Mesenchymal stem cell (in vitro differentiated cells and primary cell): ENCODE data around the gene CLVS2.

Experiments
- DNase-seq: peaks from one replicate; pipeline ENCODE4 v3.0.0-alpha.2; 2013
- H2AFZ ChIP-seq: one replicate; pipeline ENCODE4 v1.6.1; 2013; ENCODE audit warnings: low read depth, mild to moderate bottlenecking, control low read depth, inconsistent platforms, low read length, moderate library complexity
- H2AK5ac ChIP-seq: 2 replicates; pipeline ENCODE4 v1.6.1; 2013; ENCODE audit warnings: low read length, moderate library complexity, mild to moderate bottlenecking, inconsistent platforms; ENCODE audit not compliant: severe bottlenecking
- H2BK120ac ChIP-seq: one replicate; pipeline ENCODE4 v1.6.1; 2013; ENCODE audit warnings: low read depth, mild to moderate bottlenecking, inconsistent platforms, low read length, moderate library complexity
- H2BK12ac ChIP-seq, 2 experiments: one replicate each; pipeline ENCODE4 v1.6.1; 2013; ENCODE audit warnings: inconsistent platforms in 2 of 2, low read length in 2 of 2, mild to moderate bottlenecking in 2 of 2, moderate library complexity in 2 of 2, control low read depth in 1 of 2
- H2BK15ac ChIP-seq: one replicate; pipeline ENCODE4 v1.6.1; 2013; ENCODE audit warnings: mild to moderate bottlenecking, low read depth, inconsistent platforms; ENCODE audit not compliant: poor library complexity, severe bottlenecking
- H2BK5ac ChIP-seq: 2 replicates; pipeline ENCODE4 v1.6.1; 2013; ENCODE audit warnings: low read depth, mild to moderate bottlenecking, low read length, control low read depth, inconsistent platforms; ENCODE audit not compliant: poor library complexity, severe bottlenecking
- H3K14ac ChIP-seq, 2 experiments: one replicate each; pipeline ENCODE4 v1.6.1; 2013; ENCODE audit warnings: inconsistent platforms in 2 of 2, low read length in 2 of 2, control low read depth in 1 of 2, mild to moderate bottlenecking in 1 of 2, moderate library complexity in 1 of 2
- H3K18ac ChIP-seq, 2 experiments: one replicate each; pipeline ENCODE4 v1.6.1; 2013; ENCODE audit warnings: inconsistent platforms in 2 of 2, low read length in 2 of 2, control low read depth in 1 of 2, low read depth in 1 of 2, mild to moderate bottlenecking in 1 of 2
- H3K23ac ChIP-seq, 2 experiments: one replicate each; pipeline ENCODE4 v1.6.1; 2013; ENCODE audit warnings: inconsistent platforms in 2 of 2, low read length in 2 of 2, mild to moderate bottlenecking in 2 of 2, moderate library complexity in 2 of 2, control low read depth in 1 of 2
- H3K27ac ChIP-seq: 2 replicates; pipeline ENCODE4 v1.5.1; 2013; ENCODE audit warnings: mild to moderate bottlenecking, moderate library complexity, low read length, control low read depth, inconsistent platforms; ENCODE audit not compliant: poor library complexity, severe bottlenecking
- H3K27me3 ChIP-seq, 2 experiments: 2 replicates each; pipeline versions ENCODE4 v1.6.1 to v1.7.0; 2013; ENCODE audit warnings: low read length in 2 of 2, mild to moderate bottlenecking in 2 of 2, moderate library complexity in 2 of 2, control low read depth in 1 of 2, inconsistent platforms in 1 of 2; ENCODE audit not compliant: control insufficient read depth in 1 of 2, insufficient read depth in 1 of 2
- H3K36me3 ChIP-seq, 2 experiments: 2 replicates each; pipeline versions ENCODE4 v1.6.1 to v1.7.0; 2013; ENCODE audit warnings: low read length in 2 of 2, control low read depth in 1 of 2, inconsistent platforms in 1 of 2, low read depth in 1 of 2, mild to moderate bottlenecking in 1 of 2; ENCODE audit not compliant: insufficient read depth in 2 of 2, control insufficient read depth in 1 of 2
- H3K4ac ChIP-seq, 2 experiments: one replicate each; pipeline ENCODE4 v1.6.1; 2013; ENCODE audit warnings: inconsistent platforms in 2 of 2, low read length in 2 of 2, mild to moderate bottlenecking in 2 of 2, moderate library complexity in 2 of 2, control low read depth in 1 of 2, low read depth in 1 of 2
- H3K4me1 ChIP-seq: 2 replicates; pipeline ENCODE4 v1.6.1; 2013; ENCODE audit warnings: low read depth, low read length, control low read depth; ENCODE audit not compliant: control insufficient read depth, insufficient read depth
- H3K4me2 ChIP-seq: 2 replicates; pipeline ENCODE4 v1.6.1; 2013; ENCODE audit warnings: low read length, mild to moderate bottlenecking, inconsistent platforms; ENCODE audit not compliant: poor library complexity, severe bottlenecking
- H3K4me3 ChIP-seq, 2 experiments: 2 replicates each; pipeline versions ENCODE4 v1.5.1 to v1.7.0; 2013; ENCODE audit warnings: low read length in 2 of 2, mild to moderate bottlenecking in 2 of 2, control low read depth in 1 of 2, low read depth in 1 of 2; ENCODE audit not compliant: insufficient read depth in 1 of 2
- H3K79me1 ChIP-seq: replicated peaks from 2 replicates; pipeline ENCODE4 v1.6.1; 2013; ENCODE audit warnings: mild to moderate bottlenecking, control low read depth, low read length, inconsistent platforms; ENCODE audit not compliant: poor library complexity, severe bottlenecking
- H3K9ac ChIP-seq: 2 replicates; pipeline ENCODE4 v1.7.0; 2013; ENCODE audit warnings: mild to moderate bottlenecking, low read length, moderate library complexity
- H3K9me3 ChIP-seq: 2 replicates; pipeline ENCODE4 v1.7.0; 2013; ENCODE audit warnings: mild to moderate bottlenecking, low read length; ENCODE audit not compliant: control insufficient read depth
- H4K8ac ChIP-seq: one replicate; pipeline ENCODE4 v1.6.1; 2013; ENCODE audit warnings: inconsistent platforms, mild to moderate bottlenecking, low read length, moderate library complexity
- H4K91ac ChIP-seq: one replicate; pipeline ENCODE4 v1.6.1; 2013; ENCODE audit warnings: mild to moderate bottlenecking, low read length, inconsistent platforms
- WGBS: methylation state at CpG from one replicate; pipeline ENCODE4 v1.1.7; 2013; ENCODE audit warnings: mixed read lengths; 5-methylcytosine and 5-hydroxymethylcytosine counted together

CLVS2 gene

DNA sequence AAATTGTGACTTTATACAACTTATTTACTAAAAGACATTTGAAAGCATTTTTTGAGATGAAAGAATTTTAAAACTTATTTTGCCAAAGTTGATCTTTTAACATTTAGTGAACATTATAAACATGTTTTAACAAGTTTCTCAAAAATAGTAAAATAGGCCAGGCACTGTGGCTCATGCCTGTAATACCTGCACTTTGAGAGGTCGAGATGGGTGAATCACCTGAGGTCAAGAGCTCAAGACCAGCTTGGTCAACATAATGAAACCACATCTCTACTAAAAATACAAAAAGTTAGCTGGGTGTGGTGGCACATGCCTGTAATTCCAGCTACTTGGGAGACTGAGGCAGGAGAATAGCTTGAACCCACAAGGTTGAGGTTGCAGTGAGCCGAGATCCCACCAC is 78.6 kb downstream of the CLVS2 start:
- H2BK120ac ChIP-seq: no peak overlapping the region
- H2BK15ac ChIP-seq: no peak overlapping the region
- H3K4me2 ChIP-seq: no peak overlapping the region
- WGBS: no CpG with 5 or more reads among the region's 2 CpGs
- H3K79me1 ChIP-seq: no peaks in the 10 kb centered on the region
- H3K14ac ChIP-seq: no peak overlapping the region
- no peaks in the 10 kb centered on the region for H3K9me3 ChIP-seq
- H3K36me3 ChIP-seq: no peaks in the 10 kb centered on the region
- no peak overlapping the region for H3K9ac ChIP-seq
- H3K23ac ChIP-seq: no peak overlapping the region
- H3K4me1 ChIP-seq: no peaks in the 10 kb centered on the region
- H3K18ac ChIP-seq: no peak overlapping the region
- no peak overlapping the region for H2AFZ ChIP-seq
- H3K27ac ChIP-seq: no peak overlapping the region
- H4K91ac ChIP-seq: no peak overlapping the region
- no peaks in the 10 kb centered on the region for H3K27me3 ChIP-seq
- H2BK12ac ChIP-seq: no peak overlapping the region
- no peak for DNase-seq
- H4K8ac ChIP-seq: no peak overlapping the region
- no peak overlapping the region for H2AK5ac ChIP-seq
- no peak overlapping the region for H3K4me3 ChIP-seq
- no peak overlapping the region for H2BK5ac ChIP-seq
- no peak overlapping the region for H3K4ac ChIP-seq

- no peaks in the 10 kb centered on the region for H3K27me3 ChIP-seq
- H3K4me1 ChIP-seq: no peaks in the 10 kb centered on the region
- H4K8ac ChIP-seq: no peak overlapping the region
- WGBS: 88% methylated on average over 2 of the region's 5 CpGs
- H2AK5ac ChIP-seq: no peak overlapping the region
- H3K14ac ChIP-seq: no peak overlapping the region
- H3K18ac ChIP-seq: no peak overlapping the region
- no peak overlapping the region for H2AFZ ChIP-seq
- H3K27ac ChIP-seq: no peak overlapping the region
- H2BK5ac ChIP-seq: no peak overlapping the region
- H3K4me2 ChIP-seq: no peak overlapping the region
- no peak for DNase-seq
- no peak overlapping the region for H3K4me3 ChIP-seq
- H3K79me1 ChIP-seq: no peaks in the 10 kb centered on the region
- H3K36me3 ChIP-seq: no peaks in the 10 kb centered on the region
- no peak overlapping the region for H2BK120ac ChIP-seq
- H3K9ac ChIP-seq: no peak overlapping the region
- no peaks in the 10 kb centered on the region for H3K9me3 ChIP-seq
- H4K91ac ChIP-seq: no peak overlapping the region
- no peak overlapping the region for H2BK12ac ChIP-seq
- H3K4ac ChIP-seq: no peak overlapping the region
- no peak overlapping the region for H3K23ac ChIP-seq
- H2BK15ac ChIP-seq: no peak overlapping the region
These were observed 89.4 kb downstream of the CLVS2 start for GRCh38 chr6:123085403-123085802.

- Histone ChIP-seq H3K4ac (no peak overlapping the region), H4K91ac (no peak overlapping the region)
These were observed 93.2 kb downstream of the CLVS2 start for GRCh38 chr6:123089226-123089625.

GRCh38 chr6:123091091-123091895 is 95.3 kb downstream of the CLVS2 start:
- WGBS: 14% methylated on average over 1 of the region's 2 CpGs
- Histone ChIP-seq H3K27ac (peak overlapping the region; percentile 32), H3K9ac (no peak overlapping the region), H4K8ac (no peak overlapping the region), H4K91ac (no peak overlapping the region), H3K4me1 (peaks cover 2% of the 10 kb centered on the region), H3K23ac (no peak overlapping the region), H2BK15ac (no peak overlapping the region), H3K14ac (no peak overlapping the region), H3K36me3 (no peaks in the 10 kb centered on the region), H2BK5ac (no peak overlapping the region), H3K9me3 (no peaks in the 10 kb centered on the region), H2BK120ac (no peak overlapping the region), H3K4me2 (no peak overlapping the region), H2BK12ac (no peak overlapping the region), H3K18ac (no peak overlapping the region), H3K4ac (no peak overlapping the region), H3K4me3 (no peak overlapping the region), H3K79me1 (no peaks in the 10 kb centered on the region), H2AFZ (no peak overlapping the region), H2AK5ac (no peak overlapping the region), H3K27me3 (no peaks in the 10 kb centered on the region)
- DNase-seq: peak; percentile 64

More at GRCh38 chr6:123089226-123089625, 93.2 kb downstream of the CLVS2 start:
- Histone ChIP-seq H3K4me2 (no peak overlapping the region), H3K14ac (no peak overlapping the region), H3K23ac (no peak overlapping the region), H3K9me3 (no peaks in the 10 kb centered on the region), H2BK120ac (no peak overlapping the region), H3K4me3 (no peak overlapping the region), H3K18ac (no peak overlapping the region), H2AFZ (no peak overlapping the region), H3K36me3 (no peaks in the 10 kb centered on the region), H2BK12ac (no peak overlapping the region), H3K79me1 (no peaks in the 10 kb centered on the region), H3K9ac (no peak overlapping the region), H3K4me1 (peaks cover 2% of the 10 kb centered on the region), H2BK15ac (no peak overlapping the region), H3K27ac (no peak overlapping the region), H4K8ac (no peak overlapping the region), H3K27me3 (no peaks in the 10 kb centered on the region), H2AK5ac (no peak overlapping the region), H2BK5ac (no peak overlapping the region)
- 100% methylated on average over 1 of the region's 1 CpG for WGBS
- DNase-seq: no peak
